Caco-2 (cell line): ENCODE data around the gene CTNNA2. TPM values are rescaled to one million over a fixed set of nuclear protein-coding genes. Genes with fewer than 3 reads are reported as not detected.

Experiments used
- BruUV-seq: library from RNA; stranded (reverse); fragments of 400-500 nt; replicated peaks from 2 replicates; lab custom pipeline; 2021; lab: Mats Ljungman, UMichigan
- CTCF ChIA-PET: fragments of 300-600 bp; sonication (Branson Sonifier 250); formaldehyde crosslinking; loops from one replicate; lab custom pipeline; 2022; ENCODE audit warnings: antibody characterized with exemption; lab: Charles Lee
- POLR2A ChIA-PET: fragments of 300-600 bp; sonication (Branson Sonifier 250); formaldehyde crosslinking; loops from one replicate; lab custom pipeline; 2022; ENCODE audit warnings: antibody characterized with exemption; lab: Charles Lee
- DNase-seq, 2 experiments: peaks; one replicate each; pipeline versions ENCODE4 v3.0.0 to v3.0.0-alpha.2; 2020 to 2022
- H3K27me3 ChIP-seq: replicated peaks from 2 replicates; pipeline ENCODE4 v1.6.0; 2011; ENCODE audit warnings: low read length; ENCODE audit not compliant: control insufficient read depth, insufficient read depth
- H3K36me3 ChIP-seq: 2 replicates; pipeline ENCODE4 v1.5.1; 2011; ENCODE audit warnings: low read length; ENCODE audit not compliant: control insufficient read depth, insufficient read depth
- H3K4me1 ChIP-seq: fragments of 250-450 bp; sonication (Bioruptor Pico); 2 replicates; pipeline ENCODE4 v1.5.1; 2020; ENCODE audit warnings: mild to moderate bottlenecking
- H3K4me3 ChIP-seq: 2 replicates; pipeline ENCODE4 v1.5.1; 2011; ENCODE audit warnings: low read depth, mild to moderate bottlenecking, control low read depth, low read length
- H3K9me3 ChIP-seq: fragments of 250-450 bp; sonication (Bioruptor Pico); 2 replicates; pipeline ENCODE4 v1.5.1; 2020; ENCODE audit warnings: mild to moderate bottlenecking, moderate library complexity
- H3K27ac Mint-ChIP-seq: one replicate; pipeline ENCODE4 v1.8.0; 2022; ENCODE audit warnings: mixed read lengths; ENCODE audit not compliant: unreplicated experiment
- H3K27me3 Mint-ChIP-seq: one replicate; pipeline ENCODE4 v1.8.0; 2022; ENCODE audit warnings: mixed read lengths; ENCODE audit not compliant: insufficient read depth, unreplicated experiment
- H3K36me3 Mint-ChIP-seq: one replicate; pipeline ENCODE4 v1.8.0; 2022; ENCODE audit warnings: mild to moderate bottlenecking, mixed read lengths; ENCODE audit not compliant: insufficient read depth, unreplicated experiment
- H3K4me1 Mint-ChIP-seq: one replicate; pipeline ENCODE4 v1.8.0; 2022; ENCODE audit warnings: low read depth, mixed read lengths; ENCODE audit not compliant: unreplicated experiment
- H3K4me3 Mint-ChIP-seq: one replicate; pipeline ENCODE4 v1.8.0; 2022; ENCODE audit warnings: mild to moderate bottlenecking, moderate library complexity, mixed read lengths; ENCODE audit not compliant: unreplicated experiment
- H3K9me3 Mint-ChIP-seq: one replicate; pipeline ENCODE4 v1.8.0; 2022; ENCODE audit warnings: mixed read lengths; ENCODE audit not compliant: unreplicated experiment
- intact Hi-C: fragments of 100-400 bp; cut with micrococcal nuclease; formaldehyde crosslinking; loops from one replicate; pipeline ENCODE4 v1.10.0; 2022; ENCODE audit not compliant: unreplicated experiment
- total RNA-seq: library from RNA; stranded (reverse); gene quantifications from 2 replicates; pipeline ENCODE4 v1.2.3, GENCODE V29; 2022
- TF ChIP-seq, protein P1 (sequence below), 2 experiments: fragments of 200-600 bp in 1 of 2; IDR thresholded peaks; 1 replicate in 1 of 2; 2 replicates in 1 of 2; pipeline versions ENCODE4 v1.5.1 to v1.8.0; 2011 to 2022; ENCODE audit warnings: antibody characterized with exemption in 1 of 2, control low read depth in 1 of 2, inconsistent platforms in 1 of 2, low read depth in 1 of 2, low read length in 1 of 2, mild to moderate bottlenecking in 1 of 2, moderate library complexity in 1 of 2; ENCODE audit not compliant: insufficient read depth in 1 of 2, severe bottlenecking in 1 of 2, unreplicated experiment in 1 of 2

CTNNA2 gene
- total RNA-seq, 1 experiment from 2014 or later = not detected

DNA sequence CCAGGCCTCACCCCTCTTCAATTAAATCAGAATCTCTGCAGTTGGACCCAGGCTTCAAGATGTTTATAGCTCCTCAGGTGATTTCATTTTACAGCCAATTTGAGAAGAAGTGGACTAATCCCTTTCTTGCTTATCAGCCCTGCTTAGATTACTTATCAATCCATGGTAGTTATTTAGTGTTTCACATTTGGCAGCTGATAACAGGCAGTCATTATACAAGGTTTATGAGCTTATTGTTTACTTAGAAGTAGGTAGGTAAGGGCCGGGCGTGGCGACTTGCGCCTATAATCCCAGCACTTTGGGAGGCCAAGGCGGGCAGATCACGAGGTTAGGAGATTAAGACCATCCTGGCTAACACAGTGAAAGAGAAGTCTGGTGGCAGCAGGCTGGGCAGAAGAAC is 237.5 kb downstream of the CTNNA2 start:
- Histone ChIP-seq H3K4me3 (no peak overlapping the region), H3K9me3 (no peaks in the 10 kb centered on the region), H3K4me1 (no peaks in the 10 kb centered on the region), H3K27me3 (no peaks in the 10 kb centered on the region), H3K36me3 (no peaks in the 10 kb centered on the region)
- no peaks in the 10 kb centered on the region for H3K4me1 Mint-ChIP-seq
- no TSS peak for BruUV-seq
- DNase-seq = peak; percentile 13 to 39
- no peak overlapping the region for H3K27ac Mint-ChIP-seq
- ChIA-PET POLR2A (no interaction called here), CTCF (no interaction called here)
- TF ChIP-seq, protein P1, sequence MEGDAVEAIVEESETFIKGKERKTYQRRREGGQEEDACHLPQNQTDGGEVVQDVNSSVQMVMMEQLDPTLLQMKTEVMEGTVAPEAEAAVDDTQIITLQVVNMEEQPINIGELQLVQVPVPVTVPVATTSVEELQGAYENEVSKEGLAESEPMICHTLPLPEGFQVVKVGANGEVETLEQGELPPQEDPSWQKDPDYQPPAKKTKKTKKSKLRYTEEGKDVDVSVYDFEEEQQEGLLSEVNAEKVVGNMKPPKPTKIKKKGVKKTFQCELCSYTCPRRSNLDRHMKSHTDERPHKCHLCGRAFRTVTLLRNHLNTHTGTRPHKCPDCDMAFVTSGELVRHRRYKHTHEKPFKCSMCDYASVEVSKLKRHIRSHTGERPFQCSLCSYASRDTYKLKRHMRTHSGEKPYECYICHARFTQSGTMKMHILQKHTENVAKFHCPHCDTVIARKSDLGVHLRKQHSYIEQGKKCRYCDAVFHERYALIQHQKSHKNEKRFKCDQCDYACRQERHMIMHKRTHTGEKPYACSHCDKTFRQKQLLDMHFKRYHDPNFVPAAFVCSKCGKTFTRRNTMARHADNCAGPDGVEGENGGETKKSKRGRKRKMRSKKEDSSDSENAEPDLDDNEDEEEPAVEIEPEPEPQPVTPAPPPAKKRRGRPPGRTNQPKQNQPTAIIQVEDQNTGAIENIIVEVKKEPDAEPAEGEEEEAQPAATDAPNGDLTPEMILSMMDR (IDR thresholded peaks at IDR 0.05; ENCODE audit: insufficient read depth in 1 of 2, low read depth in 1 of 2, low read length in 1 of 2, severe bottlenecking in 1 of 2, unreplicated experiment in 1 of 2) = no peak
- no peaks in the 10 kb centered on the region for H3K9me3 Mint-ChIP-seq
- intact Hi-C loops = no loop called here
- peaks cover 22% of the 10 kb centered on the region for H3K27me3 Mint-ChIP-seq
- H3K4me3 Mint-ChIP-seq = no peak overlapping the region
- H3K36me3 Mint-ChIP-seq = no peaks in the 10 kb centered on the region

DNA sequence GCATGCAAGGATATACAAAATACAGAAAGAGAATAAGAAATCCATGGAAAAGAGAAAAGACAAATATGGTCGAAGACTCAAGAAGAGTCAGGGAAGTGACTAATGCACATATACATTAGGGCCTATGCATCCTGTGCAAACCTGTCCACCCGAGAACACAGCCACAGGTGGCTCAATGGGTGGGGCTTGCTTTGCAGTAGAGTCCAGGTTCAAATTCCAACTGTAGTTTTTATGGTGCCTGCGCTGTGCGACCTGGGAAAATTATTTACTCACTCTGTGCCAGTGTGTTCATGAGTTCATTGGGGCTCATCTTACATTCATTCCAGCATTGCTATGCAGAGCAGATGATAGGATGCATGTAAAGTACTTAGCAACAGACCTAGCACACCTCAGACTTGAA is 244.7 kb downstream of the CTNNA2 start:
- Mint-ChIP-seq H3K36me3 (no peaks in the 10 kb centered on the region), H3K9me3 (no peaks in the 10 kb centered on the region), H3K27me3 (peaks cover 14% of the 10 kb centered on the region), H3K4me3 (no peak overlapping the region), H3K4me1 (no peaks in the 10 kb centered on the region), H3K27ac (no peak overlapping the region)
- Histone ChIP-seq H3K27me3 (no peaks in the 10 kb centered on the region), H3K4me1 (no peaks in the 10 kb centered on the region), H3K36me3 (no peaks in the 10 kb centered on the region), H3K9me3 (no peaks in the 10 kb centered on the region), H3K4me3 (no peak overlapping the region)
- ChIA-PET CTCF (no interaction called here), POLR2A (no interaction called here)
- intact Hi-C loops = no loop called here
- BruUV-seq = no TSS peak
- DNase-seq = no peak
- TF ChIP-seq, protein P1 (IDR thresholded peaks at IDR 0.05; ENCODE audit: insufficient read depth in 1 of 2, low read depth in 1 of 2, low read length in 1 of 2, severe bottlenecking in 1 of 2, unreplicated experiment in 1 of 2) = no peak

DNA sequence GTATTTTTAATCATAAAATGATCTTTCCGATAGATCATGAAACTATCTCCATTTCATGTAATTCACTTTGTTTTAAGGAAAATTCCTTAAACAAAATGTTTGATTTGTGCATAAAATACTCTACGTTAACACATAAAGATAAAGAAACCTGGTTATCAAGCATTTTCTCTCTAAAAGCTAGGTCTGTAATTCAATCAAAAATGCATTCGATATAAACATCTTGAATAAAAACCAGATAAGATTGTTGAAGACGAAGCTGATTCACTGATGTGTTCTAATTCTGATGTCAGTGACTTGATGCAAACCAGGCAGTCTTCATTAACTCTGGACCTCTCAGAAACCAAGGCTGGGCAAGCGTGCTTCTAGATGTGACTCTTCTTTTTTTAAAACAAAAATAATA is 245.2 kb downstream of the CTNNA2 start:
- BruUV-seq = no TSS peak
- H3K4me3 ChIP-seq = no peak overlapping the region
- no peaks in the 10 kb centered on the region for H3K4me1 ChIP-seq
- no peak for DNase-seq
- H3K27me3 ChIP-seq = no peaks in the 10 kb centered on the region
- no peaks in the 10 kb centered on the region for H3K36me3 ChIP-seq
- CTCF ChIA-PET = no interaction called here
- intact Hi-C loops = no loop called here
- H3K9me3 ChIP-seq = no peaks in the 10 kb centered on the region
- Mint-ChIP-seq H3K27me3 (peaks cover 14% of the 10 kb centered on the region), H3K36me3 (no peaks in the 10 kb centered on the region), H3K4me3 (no peak overlapping the region), H3K27ac (no peak overlapping the region), H3K4me1 (no peaks in the 10 kb centered on the region), H3K9me3 (no peaks in the 10 kb centered on the region)
- POLR2A ChIA-PET = no interaction called here
- TF ChIP-seq, protein P1 (IDR thresholded peaks at IDR 0.05; ENCODE audit: insufficient read depth in 1 of 2, low read depth in 1 of 2, low read length in 1 of 2, severe bottlenecking in 1 of 2, unreplicated experiment in 1 of 2) = no peak
